K562 (cell line): ENCODE data around the gene DST. TPM values are rescaled to one million over a fixed set of nuclear protein-coding genes. Genes with fewer than 3 reads are reported as not detected.

ENCODE experiments used
- ATAC-seq: fragments of 200-7000 bp; cut with Tn5 transposase; 3 replicates; pipeline ENCODE4 v1.9.1; 2020; ENCODE audit warnings: moderate library complexity
- BruUV-seq: library from RNA; stranded (reverse); fragments of 400-500 nt; replicated peaks from 2 replicates; lab custom pipeline; 2021; lab: Mats Ljungman, UMichigan
- CTCF ChIA-PET: fragments of 300-600 bp; formaldehyde crosslinking; extraction: SDS; loops from one replicate; lab custom pipeline; 2021; ENCODE audit warnings: low intra/inter-chr PET ratio; lab: Yijun Ruan, JAX
- POLR2A ChIA-PET: fragments of 300-600, 350-650 bp; sonication (Branson Sonifier 250); formaldehyde crosslinking; extraction: SDS; loops from one replicate; lab custom pipeline; 2021; ENCODE audit warnings: antibody characterized with exemption, inconsistent platforms; lab: Yijun Ruan, JAX
- DNase-seq, 4 experiments: peaks; one replicate each; pipeline versions ENCODE4 v3.0.0 to v3.0.0-alpha.2; 2011 to 2018; ENCODE audit warnings: low spot score in 3 of 4, mixed read lengths in 3 of 4; ENCODE audit errors: extremely low read depth in 1 of 4
- FAIRE-seq: peaks from 2 replicates; lab custom pipeline; 2011; peaks lifted over from hg19 to GRCh38; lab: Jason Lieb, UNC
- H2AFZ ChIP-seq: 2 replicates; pipeline ENCODE4 v1.6.0; 2011; ENCODE audit warnings: low read depth, low read length, control low read depth, inconsistent platforms
- H3K27ac ChIP-seq: fragments of 200-600 bp; 3 replicates; pipeline ENCODE4 v1.8.0; 2011; ENCODE audit warnings: low read depth, mild to moderate bottlenecking, control low read depth, inconsistent platforms, low read length, moderate library complexity, mixed read lengths; ENCODE audit errors: extremely low read depth
- H3K27me3 ChIP-seq, 2 experiments: fragments of 300-600 bp in 1 of 2; 2 replicates in 1 of 2; 3 replicates in 1 of 2; pipeline versions ENCODE4 v1.6.0 to v1.8.0; 2011; ENCODE audit warnings: inconsistent platforms in 2 of 2, low read length in 2 of 2, mild to moderate bottlenecking in 1 of 2, mixed read lengths in 1 of 2, moderate library complexity in 1 of 2; ENCODE audit not compliant: control insufficient read depth in 2 of 2, insufficient read depth in 2 of 2
- H3K36me3 ChIP-seq: fragments of 300-600 bp; 3 replicates; pipeline ENCODE4 v1.8.0; 2011; ENCODE audit warnings: mild to moderate bottlenecking, low read length, inconsistent platforms; ENCODE audit not compliant: control insufficient read depth, insufficient read depth
- H3K4me1 ChIP-seq, 2 experiments: fragments of 200-600 bp in 1 of 2; replicated peaks in 1 of 2; 2 replicates in 1 of 2; 3 replicates in 1 of 2; pipeline versions ENCODE4 v1.5.1 to v1.8.0; 2011; ENCODE audit warnings: inconsistent platforms in 2 of 2, low read length in 2 of 2, mild to moderate bottlenecking in 1 of 2, mixed read lengths in 1 of 2, moderate library complexity in 1 of 2; ENCODE audit not compliant: control insufficient read depth in 2 of 2, insufficient read depth in 2 of 2
- H3K4me2 ChIP-seq: 2 replicates; pipeline ENCODE4 v1.6.1; 2011; ENCODE audit warnings: low read length, control low read depth, inconsistent platforms, mixed read lengths; ENCODE audit not compliant: insufficient read depth
- H3K4me3 ChIP-seq: fragments of 200-600 bp; sonication (generic), shearing (Covaris generic); 2 replicates; pipeline ENCODE4 v1.5.1; 2016; ENCODE audit warnings: control low read depth, inconsistent platforms
- H3K79me2 ChIP-seq: fragments of 200-600 bp; 3 replicates; pipeline ENCODE4 v1.8.0; 2011; ENCODE audit warnings: low read length, inconsistent platforms; ENCODE audit not compliant: control insufficient read depth, insufficient read depth
- H3K9ac ChIP-seq, 2 experiments: 2 replicates each; pipeline versions ENCODE4 v1.6.0 to v1.6.1; 2011; ENCODE audit warnings: low read depth in 2 of 2, low read length in 2 of 2, control low read depth in 1 of 2, inconsistent platforms in 1 of 2, mild to moderate bottlenecking in 1 of 2, mixed read lengths in 1 of 2; ENCODE audit not compliant: insufficient read depth in 1 of 2
- H3K9me1 ChIP-seq: one replicate; pipeline ENCODE4 v1.6.0; 2011; ENCODE audit warnings: inconsistent platforms, mild to moderate bottlenecking, low read length, moderate library complexity; ENCODE audit not compliant: control insufficient read depth, insufficient read depth
- H3K9me3 ChIP-seq: replicated peaks from 2 replicates; pipeline ENCODE4 v1.5.1; 2011; ENCODE audit warnings: low read depth, low read length, inconsistent platforms; ENCODE audit not compliant: control insufficient read depth, insufficient read depth
- H4K20me1 ChIP-seq: replicated peaks from 2 replicates; pipeline ENCODE4 v1.6.1; 2011; ENCODE audit warnings: low read length, inconsistent platforms, mixed read lengths; ENCODE audit not compliant: control insufficient read depth, insufficient read depth
- CHD2 ChIP-seq: IDR thresholded peaks from 2 replicates; pipeline ENCODE4 v1.6.1; 2011; ENCODE audit warnings: low read depth, low read length
- E2F5 ChIP-seq: sonication (generic); formaldehyde crosslinking; IDR thresholded peaks from 2 replicates; pipeline ENCODE4 v1.8.0; 2022; ENCODE audit warnings: mild to moderate bottlenecking, missing genetic modification reagents
- EZH2 ChIP-seq: IDR thresholded peaks from 2 replicates; pipeline ENCODE4 v1.6.1; 2012; ENCODE audit warnings: low read depth, mild to moderate bottlenecking, inconsistent platforms, low read length, borderline replicate concordance
- GABPB1 ChIP-seq: sonication (generic); formaldehyde crosslinking; IDR thresholded peaks from 2 replicates; pipeline ENCODE4 v1.8.0; 2022; ENCODE audit warnings: mild to moderate bottlenecking, missing genetic modification reagents
- GTF3C2 ChIP-seq: IDR thresholded peaks from 3 replicates; pipeline ENCODE4 v1.6.1; 2011; ENCODE audit warnings: borderline replicate concordance, mild to moderate bottlenecking, moderate library complexity; ENCODE audit not compliant: insufficient read length; ENCODE audit errors: extremely low read depth
- MITF ChIP-seq: IDR thresholded peaks from 2 replicates; pipeline ENCODE4 v1.6.1; 2014; ENCODE audit warnings: antibody characterized with exemption
- RHOXF2B ChIP-seq: fragments of 250-450 bp; sonication (Bioruptor Pico); conservative IDR thresholded peaks from 2 replicates; pipeline ENCODE4 v1.5.1; 2021
- STAT6 ChIP-seq: sonication (generic); formaldehyde crosslinking; IDR thresholded peaks from 2 replicates; pipeline ENCODE4 v1.8.1; 2023; ENCODE audit warnings: mild to moderate bottlenecking, missing genetic modification reagents
- ZNF24 ChIP-seq: fragments of 450-650 bp; IDR thresholded peaks from 2 replicates; pipeline ENCODE4 v1.6.1; 2016
- ZNF3 ChIP-seq: fragments of 250-450 bp; sonication (Bioruptor Pico); IDR thresholded peaks from 2 replicates; pipeline ENCODE4 v1.5.0; 2021; ENCODE audit warnings: mild to moderate bottlenecking, moderate library complexity
- ZNF436 ChIP-seq: fragments of 250-450, 450-650 bp; sonication (Bioruptor Pico); formaldehyde crosslinking; IDR thresholded peaks from 2 replicates; pipeline ENCODE4 v1.7.0; 2020; ENCODE audit warnings: mild to moderate bottlenecking
- ZNF75A ChIP-seq: fragments of 450-650 bp; formaldehyde crosslinking; IDR thresholded peaks from 2 replicates; pipeline ENCODE4 v1.4.0; 2020; ENCODE audit warnings: mild to moderate bottlenecking
- WGBS: fragments of 100-300 bp; shearing (Covaris generic); methylation state at CpG from one replicate; pipeline ENCODE4 v1.1.6; 2016; ENCODE audit warnings: low coverage, mixed read lengths; ENCODE audit not compliant: insufficient coverage; ENCODE audit errors: missing lambda C conversion rate; 5-methylcytosine and 5-hydroxymethylcytosine counted together
- in situ Hi-C: fragments of 300-500 bp; cut with MboI; formaldehyde crosslinking; loops from 4 replicates; pipeline ENCODE4 v1.15.0; 2018; ENCODE audit warnings: inconsistent platforms, mixed read lengths
- intact Hi-C: fragments of 100-400 bp; cut with micrococcal nuclease; formaldehyde crosslinking; loops from 2 replicates; pipeline ENCODE4 v1.14.2; 2022
- polyA plus RNA-seq, 8 experiments: library from polyadenylated mRNA; depleted of rRNA in 4 of 8; stranded (reverse) in 5 of 8; unstranded in 3 of 8; fragments of >200 nt; fragmentation: Nextera tagmentation in 2 of 8; fragmentation: Illumina TruSeq in 1 of 8; extraction: Ambion mirVana in 2 of 8; extraction: Trizol in 1 of 8; gene quantifications; 2 replicates each; pipeline versions ENCODE4 v1.2.1 to v1.2.3, GENCODE V29; 2011 to 2014; ENCODE audit warnings: inconsistent platforms in 1 of 8, missing spikeins in 1 of 8
- total RNA-seq, 7 experiments: library from RNA; depleted of rRNA in 6 of 7; stranded (reverse); fragments of >200 nt in 6 of 7; fragmentation: Illumina TruSeq in 2 of 7; extraction: Trizol in 2 of 7; gene quantifications; 2 replicates each; pipeline versions ENCODE4 v1.2.1 to v1.2.3, GENCODE V29; 2011 to 2021; ENCODE audit warnings: low replicate concordance in 1 of 7

The DST gene
- total and polyA plus RNA-seq, 9 of the 15 experiments (the other 6 are each of a cell fraction or from before 2014, with no cell fraction given) = 5.2 to 21.9 (median 13.3) TPM

- H3K4me3 ChIP-seq = no peak overlapping the region
- H3K27me3 ChIP-seq = no peaks in the 10 kb centered on the region
- no peak overlapping the region for H3K27ac ChIP-seq
- ATAC-seq (no peak), DNase-seq (no peak), FAIRE-seq (no peak)
- H4K20me1 ChIP-seq = no peaks in the 10 kb centered on the region
- 16% methylated on average over 4 of the region's 4 CpGs for WGBS
- no peaks in the 10 kb centered on the region for H3K9me3 ChIP-seq
- H3K4me2 ChIP-seq = no peak overlapping the region
- H3K9ac ChIP-seq = no peak overlapping the region
- CTCF ChIA-PET = no interaction called here
- no peaks in the 10 kb centered on the region for H3K4me1 ChIP-seq
- no peak overlapping the region for H2AFZ ChIP-seq
- H3K79me2 ChIP-seq = no peaks in the 10 kb centered on the region
- H3K36me3 ChIP-seq = no peaks in the 10 kb centered on the region
- intact Hi-C loops (no loop called here), in situ Hi-C loops (no loop called here)
- no TSS peak for BruUV-seq
- POLR2A ChIA-PET = no interaction called here
- H3K9me1 ChIP-seq = no peaks in the 10 kb centered on the region
- no peak for TF ChIP-seq GABPB1 (CRISPR knock-in tag)
- no peak for TF ChIP-seq ZNF3
- no peak for TF ChIP-seq GTF3C2
- TF ChIP-seq E2F5 (CRISPR knock-in tag) = no peak
- TF ChIP-seq EZH2 = no peak
- TF ChIP-seq ZNF24 = no peak
- no peak for TF ChIP-seq ZNF75A (CRISPR knock-in tag)
- TF ChIP-seq CHD2 = no peak
- no peak for TF ChIP-seq RHOXF2B (CRISPR knock-in tag)
- TF ChIP-seq MITF = no peak
- no peak for TF ChIP-seq STAT6 (CRISPR knock-in tag)
- no peak for TF ChIP-seq ZNF436 (CRISPR knock-in tag)
These were observed 48.0 kb upstream of the DST start for GRCh38 chr6:56690519-56691285.
